HG03378 (cell line): ENCODE data around the gene RGS5.
A peak's percentile ranks its signal among the peaks of the same experiment; 100 is the strongest.
"Not testable (repeated sequence)": the region's sequence is repeated elsewhere in the genome, so short reads cannot be mapped to it uniquely, and the experiment has no call there.

Source experiments
- ATAC-seq: cut with Tn5 transposase; IDR thresholded peaks from one replicate; pipeline ENCODE4 v1.9.1; 2021; ENCODE audit warnings: mild to moderate bottlenecking, moderate library complexity; ENCODE audit not compliant: unreplicated experiment

RGS5 gene

DNA sequence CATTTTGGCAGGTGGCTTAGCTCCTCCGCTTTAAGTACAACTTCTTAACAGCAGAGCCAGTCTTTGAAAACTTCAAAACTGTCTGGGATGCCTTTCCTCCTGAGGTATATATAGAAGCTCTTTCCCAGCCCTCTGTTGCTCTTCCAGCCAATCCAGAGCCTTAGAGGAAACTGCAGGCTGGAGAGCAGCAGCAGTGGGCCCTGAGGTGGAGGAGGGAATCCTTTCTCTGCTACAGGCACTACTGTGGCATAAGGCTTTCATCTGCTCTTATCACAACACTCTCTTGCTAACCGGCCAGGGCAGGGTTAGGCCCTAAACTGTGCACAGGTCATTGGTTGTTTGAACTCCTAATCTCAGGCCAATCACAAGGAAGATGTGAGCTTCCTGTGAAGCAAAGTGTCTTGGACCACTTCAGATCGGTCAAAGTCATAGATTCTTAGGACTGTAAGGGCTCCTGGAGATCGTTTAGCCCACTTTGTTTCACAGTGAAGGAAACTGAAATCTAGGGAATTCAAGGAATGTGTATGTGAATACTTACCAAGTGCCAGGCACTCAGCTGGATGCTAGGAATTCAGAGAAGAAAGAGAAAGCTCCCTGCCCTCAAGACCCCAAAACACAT, at the start of gene RGS5:
RGS5 (minus strand) TSS at position 84 of the 619 bp plus-strand sequence; CDS start at position 3, 81 bp downstream.
- ATAC-seq, result no peak

DNA sequence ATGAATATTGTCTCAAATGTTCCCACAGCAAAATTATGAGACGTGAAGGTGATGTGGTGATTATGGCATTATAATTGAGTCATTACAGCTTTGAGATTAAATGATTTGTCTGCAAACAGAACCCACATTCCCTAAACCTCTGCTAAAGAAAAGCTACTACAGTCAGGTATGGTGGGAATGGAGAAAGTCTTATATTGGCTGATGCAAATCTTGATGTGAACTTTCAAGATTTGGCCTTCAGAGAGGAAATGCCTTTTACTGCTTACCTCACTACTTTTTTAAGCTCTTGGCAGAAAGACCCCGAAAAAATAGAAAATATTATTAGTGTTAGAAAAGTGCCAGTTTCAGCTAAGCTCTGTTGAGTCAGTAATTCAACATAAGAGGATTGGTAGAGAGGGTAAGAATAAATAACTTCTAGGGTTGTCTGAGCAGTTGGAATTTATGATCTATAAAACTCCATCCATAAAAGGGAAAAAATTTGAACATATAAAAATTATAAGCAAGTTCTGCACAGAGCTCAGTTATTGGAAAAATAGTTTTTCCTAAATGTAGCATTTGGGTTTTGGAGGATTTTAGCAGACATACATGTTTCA, 47.8 kb upstream of the RGS5 start:
- ATAC-seq, result no peak

- ATAC-seq, result no peak
Observed at GRCh38 chr1:163248064-163248463, 45.3 kb upstream of the RGS5 start.

DNA sequence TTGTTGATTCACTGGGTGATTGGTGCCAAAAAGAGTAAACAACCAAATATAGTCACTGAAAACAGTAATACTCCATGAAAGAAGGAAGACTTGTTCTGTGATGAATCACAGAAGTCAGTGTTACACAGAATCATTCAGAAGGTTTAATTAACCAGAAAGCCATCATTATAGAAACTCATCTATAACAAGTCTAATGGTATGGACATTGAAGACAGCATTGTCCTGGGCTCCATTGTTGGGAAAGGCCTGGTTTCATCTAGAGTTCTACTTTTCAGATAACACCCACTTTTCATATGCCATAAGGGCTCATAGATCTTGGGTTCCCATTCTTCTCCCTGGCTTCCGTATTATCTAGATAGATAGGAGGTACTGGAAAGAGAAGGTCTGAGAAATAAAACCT, 41.9 kb upstream of the RGS5 start:
- ATAC-seq, result not testable (repeated sequence)

DNA sequence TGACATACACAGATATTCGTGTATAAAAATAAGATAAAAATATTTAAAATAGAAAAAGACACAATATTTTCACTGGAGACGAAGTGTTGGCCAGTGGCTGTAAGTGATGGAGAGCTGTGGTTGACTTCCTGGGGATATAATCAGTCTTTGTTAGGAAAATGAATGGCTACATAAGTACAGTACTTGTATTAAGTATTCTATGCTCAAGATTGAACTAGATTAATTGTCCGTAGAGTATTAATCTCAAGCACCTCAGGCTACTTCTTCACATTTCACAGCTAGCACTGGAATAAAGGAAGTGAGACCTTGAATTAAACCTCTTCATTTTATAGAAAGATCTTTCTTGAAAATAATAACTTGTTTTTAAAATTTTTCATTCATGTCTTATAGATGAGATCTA, 39.0 kb upstream of the RGS5 start:
- no peak for ATAC-seq

- no peak for ATAC-seq
Observed at GRCh38 chr1:163240705-163241104, 38.0 kb upstream of the RGS5 start.

DNA sequence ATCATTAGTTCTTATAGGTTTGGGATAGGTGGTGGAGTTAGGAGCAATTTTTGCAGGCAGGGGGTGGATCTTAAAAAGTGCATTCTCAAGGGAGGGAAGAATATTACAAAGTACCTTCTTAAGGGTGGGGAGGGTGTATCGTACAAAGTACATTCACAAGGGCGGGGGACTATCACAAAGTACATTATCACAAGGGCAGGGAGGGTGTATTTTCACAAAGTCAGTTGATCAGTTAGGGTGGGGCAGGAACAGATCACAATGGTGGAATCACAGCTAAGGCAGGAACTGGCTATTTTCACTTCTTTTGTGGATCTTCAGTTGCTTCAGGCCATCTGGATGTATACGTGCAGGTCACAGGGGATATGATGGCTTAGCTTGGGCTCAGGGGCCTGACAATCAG, 30.9 kb upstream of the RGS5 start:
- ATAC-seq, result not testable (repeated sequence)

GRCh38 chr1:163231385-163231784, 28.7 kb upstream of the RGS5 start:
- ATAC-seq, result no peak

GRCh38 chr1:163230827-163231226, 28.1 kb upstream of the RGS5 start:
- ATAC-seq, result no peak

- not testable (repeated sequence) for ATAC-seq
Observed at GRCh38 chr1:163228271-163228670, 25.6 kb upstream of the RGS5 start.

DNA sequence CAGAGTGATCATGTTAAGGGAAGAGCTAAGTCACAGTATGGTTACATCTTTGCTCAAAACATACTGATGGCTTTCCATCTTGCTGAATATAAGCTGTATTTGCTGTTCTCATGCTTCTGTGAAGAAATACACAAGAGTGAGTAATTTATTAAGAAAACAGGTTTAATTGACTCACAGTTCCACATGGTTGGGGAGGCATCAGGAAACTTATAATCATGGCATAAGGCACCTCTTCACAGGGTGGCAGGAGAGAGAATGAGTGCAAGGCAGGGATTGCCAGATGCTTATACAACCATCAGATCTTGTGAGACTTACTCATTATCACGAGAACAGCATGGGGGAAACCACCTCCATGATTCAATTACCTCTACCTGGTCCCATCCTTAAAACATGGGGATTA, 24.4 kb upstream of the RGS5 start:
- ATAC-seq, result no peak

DNA sequence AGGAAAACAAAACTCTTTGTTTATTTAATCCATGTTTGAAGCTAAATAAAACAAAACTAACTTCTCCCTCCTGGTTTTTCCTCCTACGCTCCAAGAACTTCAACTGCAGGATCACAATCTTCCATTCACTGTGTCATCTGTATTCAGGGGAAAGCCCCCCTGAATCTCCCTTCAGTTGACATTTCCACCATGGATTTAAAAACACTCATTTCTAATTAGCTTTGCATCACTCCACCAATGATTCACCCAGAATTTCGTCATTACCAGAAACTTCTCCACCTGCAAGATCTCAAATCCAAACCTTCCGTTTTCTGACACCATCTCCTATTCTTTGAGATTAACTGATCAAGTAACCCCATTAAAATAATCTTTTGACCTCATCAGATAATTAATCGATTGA, 10.9 kb upstream of the RGS5 start:
- ATAC-seq, result no peak

- ATAC-seq, result no peak
Observed at GRCh38 chr1:163211667-163212066, 9.0 kb upstream of the RGS5 start.

DNA sequence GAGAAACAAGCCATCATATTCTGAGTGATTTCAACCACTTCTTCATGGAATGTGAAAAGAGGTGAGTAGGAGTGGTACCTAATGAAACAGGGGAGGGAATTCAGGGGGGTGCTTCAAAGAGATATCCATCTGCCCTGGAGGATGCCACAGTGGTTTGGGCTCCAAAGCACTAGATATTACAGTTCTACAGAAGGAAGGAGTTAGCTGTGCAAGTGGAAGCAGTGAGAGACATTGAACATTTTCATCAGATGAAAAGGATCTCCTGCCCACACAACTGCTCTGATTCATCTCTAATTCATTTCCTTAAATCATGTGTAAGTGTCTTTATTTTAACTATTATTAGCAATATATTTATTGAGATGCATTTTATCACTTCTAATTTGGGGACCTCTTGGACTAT, 2.8 kb upstream of the RGS5 start:
- no peak for ATAC-seq

DNA sequence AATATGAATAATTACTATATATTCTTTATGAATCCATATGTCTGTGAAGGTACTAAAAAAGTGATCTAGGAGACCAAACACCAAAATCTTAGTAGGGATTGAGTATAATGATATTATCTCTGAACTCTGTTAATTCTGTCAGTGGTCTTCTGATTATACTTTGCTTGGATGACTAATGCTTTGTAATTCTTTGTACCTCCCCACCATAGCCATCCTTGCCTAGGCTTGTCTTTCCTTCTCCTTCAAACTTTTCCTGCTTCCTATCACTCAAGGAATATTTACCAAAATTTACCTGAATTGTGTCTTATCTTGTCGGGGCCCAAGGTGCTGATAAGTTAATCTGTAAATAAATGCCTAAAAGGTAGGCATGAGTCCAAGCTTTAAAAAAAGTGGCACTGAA, 845 bp upstream of the RGS5 start:
- ATAC-seq, result no peak

GRCh38 chr1:163201906-163202305, 810 bp downstream of the RGS5 start:
- no peak for ATAC-seq

DNA sequence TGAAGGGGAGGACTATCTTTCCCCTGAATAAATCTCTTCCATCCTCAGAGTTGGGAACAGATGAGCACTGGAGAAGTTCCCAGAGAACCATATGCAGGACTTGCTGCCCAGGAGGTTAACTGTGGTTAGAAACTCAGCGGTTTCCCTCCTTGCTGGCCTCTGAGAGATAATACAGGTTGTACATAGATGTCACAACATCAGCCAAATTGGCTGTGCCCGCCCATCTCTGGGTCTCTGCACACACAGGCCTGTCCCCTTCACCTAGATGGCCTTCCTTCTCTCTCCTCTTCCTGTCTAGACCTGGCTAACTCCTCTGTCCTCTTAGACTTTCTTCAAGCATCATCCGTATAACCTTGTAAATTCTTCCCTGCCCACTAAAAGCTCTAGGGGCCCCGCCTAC, 5.7 kb downstream of the RGS5 start:
- ATAC-seq, result no peak

DNA sequence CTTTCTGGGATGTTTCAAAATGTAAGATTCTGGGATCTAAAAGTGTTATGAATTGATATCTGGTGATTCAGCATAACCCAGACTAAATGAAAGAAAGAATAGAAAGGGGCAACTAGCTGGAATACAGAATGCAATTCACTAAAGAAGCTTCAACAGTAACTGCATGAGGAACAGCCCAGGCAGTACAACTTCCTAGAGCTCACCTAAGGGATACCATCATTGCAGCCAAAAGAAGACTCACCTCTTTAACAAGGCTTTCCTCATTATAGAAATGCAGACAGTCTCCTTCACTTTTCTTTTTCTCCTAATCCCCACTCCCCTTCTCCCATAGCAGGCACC, 6.3 kb downstream of the RGS5 start:
- no peak for ATAC-seq

DNA sequence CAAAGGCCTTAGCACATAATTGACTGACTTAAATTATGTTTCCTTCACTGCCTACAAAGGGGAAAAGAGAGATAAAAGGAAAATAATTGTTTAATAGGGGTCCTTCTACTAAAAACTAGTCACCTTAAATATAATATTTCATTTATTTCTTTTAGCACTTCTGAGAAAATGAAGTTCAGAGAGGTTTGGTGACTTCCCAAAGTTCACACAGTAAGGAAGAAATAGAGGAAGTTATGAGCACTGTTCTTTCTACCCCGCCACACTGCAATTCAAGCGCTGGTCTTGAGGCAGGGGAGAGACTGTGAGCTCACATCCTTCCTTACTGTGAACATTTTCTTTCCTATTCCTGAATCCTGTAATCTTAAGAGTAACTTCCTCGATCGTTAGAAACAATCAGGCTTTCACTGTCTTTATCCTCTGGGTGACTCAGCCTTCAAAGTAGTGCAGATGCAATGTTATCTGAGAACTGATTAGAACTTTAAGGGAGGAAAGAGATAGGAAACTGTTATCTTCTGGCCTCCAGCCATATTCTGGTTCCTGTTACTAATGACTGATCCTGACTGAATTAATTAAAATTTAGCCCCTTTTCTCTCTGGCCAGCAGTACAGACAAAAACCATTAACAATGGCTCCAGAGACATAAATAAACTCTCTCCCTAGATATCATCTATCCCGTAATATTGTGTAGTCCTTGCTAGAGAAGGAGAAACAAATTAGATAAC, 6.8 kb downstream of the RGS5 start:
- ATAC-seq, result no peak

DNA sequence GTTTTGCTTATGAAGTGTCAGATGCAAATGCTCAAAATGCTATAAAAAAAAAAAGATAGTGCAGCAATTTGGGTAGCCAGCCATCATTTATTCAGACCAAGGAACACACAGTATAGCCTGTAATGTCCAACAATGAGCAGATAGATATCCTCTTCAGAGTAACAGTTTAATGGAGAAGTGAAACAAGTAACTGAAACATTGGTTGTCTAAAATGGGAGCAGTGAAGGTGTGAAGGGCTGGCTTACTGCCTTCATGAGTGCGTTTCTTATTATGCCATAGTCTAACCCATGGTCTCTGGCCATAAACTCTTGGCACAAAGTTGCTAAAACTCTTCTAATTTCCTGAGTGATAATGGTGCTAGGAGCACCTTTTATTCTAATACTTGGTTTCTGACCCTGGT, 11.4 kb downstream of the RGS5 start:
- peak; percentile 80 for ATAC-seq

- ATAC-seq, result no peak
Observed at GRCh38 chr1:163188947-163189346, 13.8 kb downstream of the RGS5 start.

DNA sequence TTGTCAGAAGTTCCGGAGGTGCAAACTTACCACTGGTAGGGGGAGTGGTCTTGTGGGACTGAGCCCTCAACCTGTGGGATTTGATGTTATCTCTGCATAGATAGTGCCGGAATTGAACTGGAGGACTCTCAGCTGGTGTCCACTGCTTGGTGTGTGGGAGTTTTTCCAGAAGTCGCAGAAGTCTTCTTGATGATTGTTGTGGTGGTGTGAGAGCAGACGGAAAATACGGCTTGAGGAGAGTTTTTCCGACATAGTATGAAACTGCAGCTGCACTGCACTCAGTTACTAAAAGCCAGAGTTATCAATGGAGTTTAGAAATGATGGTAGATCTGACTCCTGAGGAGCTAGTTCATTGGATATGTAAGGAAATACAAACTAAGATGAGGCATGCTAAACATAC, 14.9 kb downstream of the RGS5 start:
- no peak for ATAC-seq

DNA sequence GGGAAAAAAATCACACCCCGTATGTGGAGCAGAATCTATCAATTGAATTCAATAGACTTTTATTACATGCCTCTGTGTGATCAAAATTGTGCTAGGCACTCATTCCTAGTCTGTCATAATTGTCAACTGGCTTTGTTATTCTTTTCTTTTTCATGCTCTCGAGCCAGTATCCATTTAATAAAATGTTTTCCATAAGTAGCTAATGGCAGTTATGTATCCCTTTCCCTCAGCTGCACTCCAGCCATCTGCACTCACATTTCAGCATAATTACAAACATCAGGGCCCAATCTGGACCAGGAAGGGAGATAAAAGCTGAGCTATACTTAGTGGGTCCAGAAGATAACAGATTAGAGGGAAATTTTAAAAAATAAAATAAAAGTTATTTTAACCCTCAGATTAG, 15.9 kb downstream of the RGS5 start:
- ATAC-seq, result no peak
